Stimulated activated CD4-positive, alpha-beta T cell treated with anti-CD3 and anti-CD28 coated beads, Interleukin-4, amount 100 ng/mL, for 24 hours (primary cell): ENCODE data around the gene CENPQ.
"Not testable (repeated sequence)": the region's sequence is repeated elsewhere in the genome, so short reads cannot be mapped to it uniquely, and the experiment has no call there.

Source experiments
- DNase-seq: peaks from one replicate; pipeline ENCODE4 v3.0.0-alpha.2; 2020

Gene CENPQ

GRCh38 chr6:49462927-49463611 lies at the start of gene CENPQ, which contains the start of gene MMUT:
CENPQ (plus strand) TSS chr6:49463370; CDS start chr6:49470177, 6,807 bp downstream.
MMUT (minus strand) TSS chr6:49463253; CDS start chr6:49459466, 3,787 bp downstream.
- DNase-seq = peak; percentile 92

DNA sequence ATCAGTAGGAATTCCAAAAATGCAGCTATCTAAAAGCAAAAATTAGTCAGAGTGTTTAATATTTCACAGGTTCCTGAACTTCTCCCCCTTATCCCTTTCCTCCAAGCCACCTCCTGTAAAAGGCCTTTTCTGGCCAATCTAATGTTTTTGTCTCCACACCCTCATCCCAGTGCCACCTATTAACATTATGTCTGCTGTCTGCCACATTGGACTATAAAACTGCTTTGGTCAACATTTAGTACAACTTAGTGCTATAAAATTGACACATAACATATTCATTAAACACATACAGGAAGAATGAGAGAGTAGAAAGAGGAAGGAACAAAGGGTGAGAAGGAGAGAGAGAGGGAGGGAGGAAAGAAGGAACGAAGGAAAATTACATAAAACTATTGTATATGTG lies 47.8 kb upstream of the CENPQ start:
- no peak for DNase-seq

GRCh38 chr6:49416195-49416594 lies 47.0 kb upstream of the CENPQ start:
- DNase-seq = no peak

GRCh38 chr6:49423817-49424216 lies 39.4 kb upstream of the CENPQ start:
- DNase-seq = no peak

GRCh38 chr6:49430187-49430586 lies 33.0 kb upstream of the CENPQ start:
- no peak for DNase-seq

DNA sequence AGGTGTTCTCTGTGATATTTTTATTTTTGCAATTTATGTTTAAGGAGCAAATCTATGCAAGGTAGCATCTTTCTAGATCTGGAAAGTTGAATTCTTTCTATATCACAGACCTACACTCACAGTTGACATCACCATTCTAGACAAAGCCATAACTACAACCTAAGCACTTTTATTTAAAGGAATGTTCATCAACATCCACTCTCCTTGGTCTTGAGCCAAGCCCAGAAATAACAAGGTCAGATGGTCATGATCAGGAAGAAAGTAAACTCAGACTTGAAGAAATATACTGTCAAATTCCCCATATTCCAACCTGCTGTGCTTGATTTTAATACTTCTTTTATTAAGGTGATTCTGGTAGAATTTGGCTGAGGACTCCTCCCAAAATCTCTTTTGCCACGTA lies 32.3 kb upstream of the CENPQ start:
- no peak for DNase-seq

- no peak for DNase-seq
These were observed 9.9 kb upstream of the CENPQ start for GRCh38 chr6:49453221-49453620.

GRCh38 chr6:49454787-49455709 lies 8.1 kb upstream of the CENPQ start:
- DNase-seq = no peak

DNA sequence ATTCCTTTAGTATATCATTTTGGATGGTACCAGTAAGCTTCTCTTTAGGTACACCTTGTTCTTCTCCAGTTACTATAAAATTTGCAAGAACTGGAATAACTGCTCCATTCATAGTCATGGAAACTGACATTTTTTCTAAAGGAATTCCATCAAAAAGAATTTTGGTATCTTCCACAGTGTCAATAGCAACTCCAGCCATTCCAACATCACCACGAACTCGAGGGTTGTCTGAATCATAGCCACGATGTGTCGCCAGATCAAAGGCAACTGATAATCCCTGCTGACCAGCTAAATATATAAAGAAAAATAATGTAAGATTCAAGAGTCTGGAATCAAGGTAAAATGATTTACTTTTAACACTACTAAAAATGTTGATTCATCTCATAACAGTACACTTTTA lies 5.4 kb upstream of the CENPQ start:
- DNase-seq = no peak

DNA sequence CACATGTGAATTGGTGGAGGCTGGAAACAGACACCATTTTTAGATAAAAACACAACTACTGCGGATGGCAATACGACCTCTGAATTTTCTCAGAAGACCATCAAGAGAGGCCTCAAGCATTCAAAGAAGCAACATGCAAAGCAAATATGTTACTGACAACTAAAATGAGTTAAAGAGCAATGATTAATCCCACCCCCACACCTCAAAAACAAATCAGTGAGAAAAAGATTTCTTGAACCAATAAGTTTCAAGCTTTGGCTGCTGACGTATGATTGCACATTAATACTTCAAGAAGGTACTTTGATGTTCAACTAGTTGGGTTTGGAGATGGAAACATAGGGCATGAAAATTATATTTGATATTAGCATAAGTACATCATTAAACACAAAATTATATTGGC lies 1.1 kb upstream of the CENPQ start:
- DNase-seq = no peak

- DNase-seq = no peak
These were observed 607 bp upstream of the CENPQ start for GRCh38 chr6:49462599-49462926.

GRCh38 chr6:49463612-49463967 lies 420 bp downstream of the CENPQ start:
- no peak for DNase-seq

- DNase-seq = no peak
These were observed 1.5 kb downstream of the CENPQ start for GRCh38 chr6:49464691-49465090.

DNA sequence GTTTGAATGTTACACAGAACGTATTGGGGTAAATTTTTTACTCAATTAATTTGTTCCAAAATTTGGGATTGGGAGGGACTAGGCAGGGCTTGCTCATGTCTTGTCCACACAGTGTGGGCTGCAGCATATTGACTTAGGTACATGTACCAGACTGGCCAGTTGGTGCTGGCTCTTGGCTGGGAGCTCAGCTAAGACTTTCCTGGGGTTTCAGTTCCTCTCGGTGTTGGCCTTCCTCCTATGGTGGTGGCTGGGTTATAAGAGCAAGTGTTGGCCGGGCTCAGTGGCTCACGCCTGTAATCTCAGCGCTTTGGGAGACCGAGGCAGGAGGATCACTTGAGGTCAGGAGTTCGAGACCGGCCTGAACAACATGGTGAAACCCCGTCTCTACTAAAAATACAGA lies 4.9 kb downstream of the CENPQ start:
- no peak for DNase-seq

DNA sequence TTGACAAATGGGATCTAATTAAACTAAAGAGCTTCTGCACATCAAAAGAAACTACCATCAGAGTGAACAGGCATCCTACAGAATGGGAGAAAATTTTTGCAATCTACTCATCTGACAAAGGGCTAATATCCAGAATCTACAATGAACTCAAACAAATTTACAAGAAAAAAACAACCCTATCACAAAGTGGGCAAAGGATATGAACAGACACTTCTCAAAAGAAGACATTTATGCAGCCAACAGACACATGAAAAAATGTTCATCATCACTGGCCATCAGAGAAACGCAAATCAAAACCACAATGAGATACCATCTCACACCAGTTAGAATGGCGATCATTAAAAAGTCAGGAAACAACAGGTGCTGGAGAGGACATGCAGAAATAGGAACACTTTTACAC lies 13.4 kb downstream of the CENPQ start:
- not testable (repeated sequence) for DNase-seq

DNA sequence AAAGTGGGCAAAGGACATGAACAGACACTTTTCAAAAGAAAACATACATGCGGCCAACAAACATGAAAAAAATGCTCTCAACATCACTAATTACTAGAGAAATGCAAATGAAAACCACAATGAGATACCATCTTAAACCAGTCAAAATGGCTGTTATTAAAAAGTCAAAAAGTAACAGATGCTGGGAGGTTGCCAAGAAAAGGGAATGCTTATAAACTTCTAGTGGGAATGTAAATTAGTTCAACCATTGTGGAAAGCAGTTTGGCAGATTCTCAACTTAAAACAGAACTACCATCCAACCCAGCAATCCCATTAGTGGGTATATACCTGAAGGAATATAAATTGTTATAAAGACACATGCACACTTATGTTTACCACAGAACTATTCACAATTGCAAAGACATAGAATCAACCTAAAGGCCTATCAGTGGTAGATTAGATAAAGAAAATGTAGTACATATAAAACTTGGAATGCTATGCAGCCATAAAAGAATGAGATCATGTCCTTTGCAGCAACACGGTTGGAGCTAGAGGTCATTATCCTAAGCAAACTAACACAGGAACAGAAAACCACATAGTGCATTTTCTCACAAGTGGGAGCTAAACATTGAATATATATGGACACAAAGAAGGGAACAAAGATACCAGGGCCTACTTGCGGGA lies 16.3 kb downstream of the CENPQ start:
- DNase-seq = no peak

GRCh38 chr6:49481846-49482245 lies 18.7 kb downstream of the CENPQ start:
- not testable (repeated sequence) for DNase-seq

GRCh38 chr6:49483380-49483779 lies 20.2 kb downstream of the CENPQ start:
- not testable (repeated sequence) for DNase-seq

DNA sequence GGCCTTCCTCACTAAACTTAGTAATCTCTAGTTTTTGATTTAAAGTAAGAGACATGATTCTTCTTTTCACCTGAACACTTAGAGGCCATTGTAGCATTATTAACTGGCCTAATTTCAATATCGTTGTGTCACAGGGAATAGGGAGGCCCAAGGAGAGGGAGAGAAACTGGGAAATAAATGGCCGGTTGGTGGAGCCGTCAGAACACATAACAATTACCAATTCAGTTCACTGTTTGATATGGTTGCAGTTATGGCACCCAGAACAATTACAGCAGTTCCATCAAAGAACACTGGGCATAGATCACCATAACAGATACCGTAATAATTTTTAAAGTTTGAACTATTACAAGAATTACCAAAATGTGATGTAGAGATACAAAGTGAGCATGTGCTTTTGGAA lies 27.5 kb downstream of the CENPQ start:
- no peak for DNase-seq

- DNase-seq = no peak
These were observed 34.1 kb downstream of the CENPQ start for GRCh38 chr6:49497304-49497703.

DNA sequence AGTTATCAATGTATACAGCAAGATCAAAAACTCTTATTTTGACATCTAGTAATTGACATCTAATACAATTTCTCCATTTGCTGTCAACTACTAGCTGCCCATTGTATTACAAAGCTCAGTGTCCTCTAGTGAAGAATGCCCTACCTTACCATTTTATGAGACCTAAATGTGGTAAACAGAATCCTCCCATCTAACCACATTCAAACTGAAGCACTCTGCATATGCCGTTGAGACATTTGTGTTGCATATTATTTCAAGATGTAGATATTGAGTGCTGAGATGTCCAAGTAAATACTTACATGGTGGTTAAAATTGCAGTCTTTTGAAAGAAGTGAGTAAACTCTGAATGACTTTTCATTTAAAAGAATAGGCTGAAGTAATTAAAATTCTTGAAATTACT lies 36.0 kb downstream of the CENPQ start:
- DNase-seq = no peak

DNA sequence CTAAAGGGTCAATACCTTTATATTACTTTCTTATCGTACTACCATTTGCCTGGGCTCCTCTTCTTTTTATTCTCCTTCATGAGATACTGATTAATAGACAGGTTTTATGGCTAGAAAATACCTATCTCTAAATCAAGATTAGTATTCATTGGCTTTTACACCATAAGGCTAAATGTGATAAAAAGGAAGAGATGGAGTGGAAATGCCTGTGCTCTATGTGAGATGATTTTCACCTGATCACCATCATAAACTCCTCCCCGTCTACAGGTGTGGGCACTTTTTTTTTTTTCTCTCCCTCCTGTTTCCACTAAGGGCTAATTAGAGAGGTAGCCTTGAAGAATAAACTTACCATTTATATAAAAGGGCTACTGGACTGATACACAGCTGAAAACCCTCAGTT lies 36.5 kb downstream of the CENPQ start, which contains the start of gene GLYATL3:
TSS of gene GLYATL3 (plus strand) at position 301 of the 400 bp plus-strand sequence. CDS start 12,068 bp downstream, outside the sequence.
- no peak for DNase-seq

DNA sequence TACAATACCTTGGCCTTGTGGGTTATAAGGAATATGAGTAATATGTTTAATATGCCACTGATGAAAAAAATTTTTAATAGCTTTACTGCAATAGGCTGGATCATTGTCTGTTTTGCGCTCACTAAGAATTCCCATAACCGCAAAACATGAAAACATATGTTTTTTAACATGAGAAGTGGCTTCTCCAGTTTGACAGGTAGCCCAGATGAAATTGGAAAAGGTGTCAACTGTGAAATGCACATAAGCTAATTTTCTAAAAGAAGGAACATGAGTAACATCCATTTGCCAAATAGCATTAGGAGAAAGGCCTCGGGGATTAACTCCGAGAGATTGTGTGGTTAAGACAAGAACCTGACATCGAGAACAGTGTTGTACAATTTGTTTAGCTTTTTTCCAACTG lies 41.5 kb downstream of the CENPQ start:
- DNase-seq = no peak
